Stimulated activated CD4-positive, alpha-beta T cell treated with anti-CD3 and anti-CD28 coated beads, Interleukin-4, amount 100 ng/mL, for 1 hour (primary cell): ENCODE results near the gene RHBDL2.
A peak's percentile ranks its signal among the peaks of the same experiment; 100 is the strongest.
"Not testable (repeated sequence)": the region's sequence is repeated elsewhere in the genome, so short reads cannot be mapped to it uniquely, and the experiment has no call there.

Experiments used
- DNase-seq: peaks from one replicate; pipeline ENCODE4 v3.0.0-alpha.2; 2020

Gene RHBDL2, protein sequence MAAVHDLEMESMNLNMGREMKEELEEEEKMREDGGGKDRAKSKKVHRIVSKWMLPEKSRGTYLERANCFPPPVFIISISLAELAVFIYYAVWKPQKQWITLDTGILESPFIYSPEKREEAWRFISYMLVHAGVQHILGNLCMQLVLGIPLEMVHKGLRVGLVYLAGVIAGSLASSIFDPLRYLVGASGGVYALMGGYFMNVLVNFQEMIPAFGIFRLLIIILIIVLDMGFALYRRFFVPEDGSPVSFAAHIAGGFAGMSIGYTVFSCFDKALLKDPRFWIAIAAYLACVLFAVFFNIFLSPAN

DNA sequence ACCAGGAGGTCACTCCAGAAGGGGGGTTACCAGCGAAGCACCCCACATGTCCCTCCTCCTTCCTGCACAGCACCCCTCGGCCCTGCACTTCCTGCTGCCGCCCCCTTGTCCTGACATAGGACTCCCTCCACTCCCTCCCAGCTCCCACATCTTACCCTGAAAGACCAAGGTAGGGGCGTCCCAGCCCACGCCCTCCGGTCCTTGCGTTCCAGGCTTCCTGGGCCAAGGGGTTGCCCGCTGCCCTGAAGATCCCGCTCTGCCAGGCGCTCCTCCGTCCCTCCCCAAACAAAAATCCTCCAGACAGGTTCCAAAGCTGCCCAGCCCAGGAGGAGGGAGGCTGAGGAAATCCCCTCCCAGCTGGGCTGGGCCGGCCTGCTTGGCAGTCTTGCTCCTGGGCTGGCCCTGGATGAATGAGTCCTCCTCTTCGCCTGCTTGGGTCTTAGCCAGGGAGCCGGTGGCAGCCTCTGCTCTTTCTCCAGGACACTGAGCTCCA, at the start of gene RHBDL2:
Gene RHBDL2 (minus strand): TSS at position 304 of the 493 bp plus-strand sequence. CDS start 22,618 bp downstream, outside the sequence.
- DNase-seq = no peak

DNA sequence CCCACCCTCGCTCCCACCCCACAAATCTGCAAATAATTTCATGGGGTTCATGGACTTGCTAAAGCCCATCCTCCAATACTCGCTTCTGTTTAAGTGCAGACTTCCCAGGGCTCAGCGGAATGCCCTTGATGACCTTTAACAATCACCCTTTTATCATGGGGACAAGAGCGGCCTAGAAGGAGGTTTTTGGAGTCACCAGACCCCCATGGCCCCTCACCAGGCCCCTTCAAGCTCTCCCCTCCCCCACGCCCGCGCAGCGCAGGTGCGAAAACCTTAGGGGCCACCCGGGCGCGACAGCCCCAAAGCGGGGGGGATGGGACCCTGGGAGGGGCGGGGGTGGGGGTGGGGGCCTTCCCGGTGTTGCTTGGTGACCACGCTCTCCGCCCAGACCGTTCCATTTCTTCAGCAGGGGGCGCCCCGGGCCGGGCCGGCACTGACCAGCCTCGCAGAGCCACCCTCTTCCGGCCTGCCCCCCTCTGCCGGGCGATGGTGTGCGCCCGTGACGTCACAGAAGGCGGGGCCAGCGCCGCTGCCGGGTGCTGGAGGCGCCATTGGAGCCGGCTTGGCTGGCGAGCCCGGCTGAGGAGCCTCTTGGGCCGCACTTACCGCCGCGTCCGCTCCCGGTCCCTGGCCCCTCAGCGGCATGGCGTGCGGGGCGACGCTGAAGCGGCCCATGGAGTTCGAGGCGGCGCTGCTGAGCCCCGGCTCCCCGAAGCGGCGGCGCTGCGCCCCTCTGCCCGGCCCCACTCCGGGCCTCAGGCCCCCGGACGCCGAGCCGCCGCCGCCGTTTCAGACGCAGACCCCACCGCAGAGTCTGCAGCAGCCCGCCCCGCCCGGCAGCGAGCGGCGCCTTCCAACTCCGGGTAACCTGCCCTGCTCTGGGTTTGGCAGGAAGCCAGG, 49.4 kb upstream of the RHBDL2 start, which contains the start of gene AKIRIN1:
Gene AKIRIN1 (plus strand): TSS at position 539 of the 900 bp plus-strand sequence. CDS start 105 bp downstream, at position 644.
- peak; percentile 96 for DNase-seq

DNA sequence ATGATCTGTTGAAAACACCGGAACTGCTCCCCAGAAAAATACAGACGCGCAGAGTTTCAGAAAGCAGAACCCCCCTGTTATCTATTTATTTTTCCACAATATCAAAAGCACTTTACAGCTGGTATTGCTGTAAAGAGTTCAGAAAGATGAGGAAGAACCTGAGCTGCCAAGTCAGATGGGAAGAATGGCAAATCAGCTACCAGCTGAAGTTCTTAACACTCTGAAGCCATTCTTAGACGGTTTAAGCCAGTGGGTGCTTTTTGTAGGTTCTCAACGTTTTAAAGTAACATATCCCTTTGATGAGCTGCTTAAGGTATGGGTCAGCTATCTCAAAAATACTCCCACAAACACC, 48.7 kb upstream of the RHBDL2 start:
- DNase-seq = no peak

DNA sequence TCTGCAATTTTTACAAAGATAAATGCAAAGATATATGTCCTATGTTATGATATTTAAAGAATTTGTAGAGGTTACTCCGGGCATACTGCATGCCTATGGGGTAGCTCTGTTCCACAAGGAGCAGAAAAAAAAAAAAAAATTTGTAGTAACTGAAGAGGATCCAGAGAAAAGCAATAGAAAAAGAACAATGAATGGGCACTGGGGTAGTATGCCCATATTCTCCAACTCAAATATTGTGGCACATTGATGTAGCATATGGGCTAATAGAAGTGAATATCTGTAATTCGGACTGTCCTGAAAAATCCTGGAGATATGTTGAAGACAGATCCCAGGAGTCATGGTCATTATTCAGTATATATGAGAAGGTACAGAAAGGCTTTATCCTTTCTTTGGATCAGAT, 48.3 kb upstream of the RHBDL2 start:
- no peak for DNase-seq

DNA sequence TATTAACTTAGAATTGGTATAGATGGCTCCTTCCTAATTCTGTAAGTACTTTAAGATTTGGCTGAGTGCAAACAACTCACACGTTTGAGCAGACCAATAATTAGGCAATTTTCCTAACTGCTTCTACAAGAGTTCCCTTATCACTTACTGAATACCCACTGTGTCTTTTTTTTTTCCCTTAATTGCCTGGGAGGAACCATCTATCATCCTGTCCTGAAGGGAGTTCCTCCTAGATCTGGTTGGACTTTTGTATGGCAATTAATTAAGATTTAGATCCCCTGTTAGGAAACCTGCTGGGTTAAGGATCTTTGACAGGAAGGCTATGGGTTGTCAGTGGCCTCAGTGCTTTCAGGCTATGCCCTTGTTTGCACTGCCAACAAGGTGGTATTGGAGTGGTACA, 37.8 kb upstream of the RHBDL2 start:
- DNase-seq = not testable (repeated sequence)

DNA sequence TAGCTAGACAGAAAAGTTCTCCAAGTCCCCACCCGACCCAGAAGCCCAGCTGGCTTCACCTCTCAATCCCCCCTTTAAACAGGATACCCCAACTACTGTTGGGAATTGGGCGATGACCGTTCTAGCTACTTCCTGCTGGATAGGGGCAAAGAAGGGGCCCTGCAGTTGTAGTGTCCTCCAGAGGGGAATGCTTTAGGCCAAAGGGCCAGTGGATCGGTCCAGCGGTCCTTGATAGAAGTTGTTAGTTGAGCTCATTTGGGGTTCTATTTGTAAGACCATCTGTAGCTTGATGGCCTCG, 36.6 kb upstream of the RHBDL2 start:
- not testable (repeated sequence) for DNase-seq

DNA sequence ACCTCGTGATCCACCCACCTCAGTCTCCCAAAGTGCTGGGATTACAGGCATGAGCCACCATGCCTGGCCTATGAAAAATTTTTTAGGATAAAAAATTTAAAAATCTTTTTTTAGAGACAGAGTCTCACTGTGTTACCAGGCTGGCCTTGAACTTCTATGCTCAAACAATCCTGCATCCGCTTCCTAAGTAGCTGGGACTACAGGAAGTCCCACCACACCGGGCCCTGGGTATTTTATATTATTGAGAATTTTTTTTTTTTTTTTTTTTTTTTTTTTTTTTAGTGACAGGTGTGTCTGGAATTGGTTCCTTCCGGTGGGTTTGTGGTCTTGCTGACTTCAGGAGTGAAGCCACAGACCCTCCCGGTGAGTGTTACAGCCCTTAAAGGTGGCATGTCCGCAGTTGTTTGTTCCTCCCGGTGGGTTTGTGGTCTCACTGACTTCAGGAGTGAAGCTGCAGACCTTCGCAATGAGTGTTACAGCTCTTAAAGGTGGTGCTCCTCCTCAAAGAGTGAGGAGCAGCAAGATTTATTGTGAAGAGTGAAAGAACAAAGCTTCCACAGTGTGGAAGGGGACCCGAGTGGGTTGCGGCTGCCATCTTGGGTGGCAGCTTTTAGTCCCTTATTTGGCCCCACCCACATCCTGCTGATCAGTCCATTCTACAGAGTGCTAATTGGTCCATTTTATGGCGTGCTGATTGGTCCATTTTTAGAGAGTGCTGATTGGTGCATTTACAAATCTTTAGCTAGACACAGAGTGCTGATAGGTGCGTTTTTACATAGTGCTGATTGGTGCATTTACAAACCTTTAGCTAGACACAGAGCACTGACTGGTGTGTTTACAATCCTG, 36.0 kb upstream of the RHBDL2 start:
- peak; percentile 14 for DNase-seq

DNA sequence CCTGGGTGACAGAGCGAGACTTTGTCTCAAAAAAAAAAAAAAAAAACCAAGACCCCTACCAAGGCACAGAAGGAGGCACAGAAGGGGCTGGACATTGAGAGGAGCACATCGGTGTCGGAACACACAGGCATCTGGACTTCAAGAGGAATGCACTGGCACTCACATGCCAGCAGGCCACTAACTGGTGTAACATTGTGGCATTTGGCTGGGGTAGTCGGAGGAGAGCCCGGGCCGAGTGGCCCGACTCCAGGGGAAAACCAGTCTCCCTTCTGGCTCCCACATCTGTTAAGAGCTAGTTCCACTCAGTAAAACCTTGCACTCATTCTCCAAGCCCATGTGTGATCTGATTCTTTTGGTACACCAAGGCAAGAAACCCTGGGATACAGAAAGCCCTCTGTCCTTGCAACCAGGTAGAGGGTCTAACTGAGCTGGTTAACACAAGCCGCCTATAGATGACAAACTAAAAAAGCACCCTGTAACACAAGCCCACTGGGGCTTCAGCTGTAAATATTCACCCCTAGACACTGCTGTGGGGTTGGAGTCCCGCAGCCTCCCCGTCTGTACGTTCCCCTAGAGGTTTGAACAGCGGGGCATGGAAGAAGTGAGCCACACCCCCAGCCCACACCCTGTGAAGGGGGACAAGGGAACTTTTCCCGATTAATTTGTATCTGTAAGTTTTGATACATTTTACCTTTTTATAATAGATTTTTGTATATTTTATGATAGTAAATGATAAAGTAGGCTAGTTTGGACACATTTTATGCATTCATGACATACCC, 32.2 kb upstream of the RHBDL2 start:
- DNase-seq = no peak

DNA sequence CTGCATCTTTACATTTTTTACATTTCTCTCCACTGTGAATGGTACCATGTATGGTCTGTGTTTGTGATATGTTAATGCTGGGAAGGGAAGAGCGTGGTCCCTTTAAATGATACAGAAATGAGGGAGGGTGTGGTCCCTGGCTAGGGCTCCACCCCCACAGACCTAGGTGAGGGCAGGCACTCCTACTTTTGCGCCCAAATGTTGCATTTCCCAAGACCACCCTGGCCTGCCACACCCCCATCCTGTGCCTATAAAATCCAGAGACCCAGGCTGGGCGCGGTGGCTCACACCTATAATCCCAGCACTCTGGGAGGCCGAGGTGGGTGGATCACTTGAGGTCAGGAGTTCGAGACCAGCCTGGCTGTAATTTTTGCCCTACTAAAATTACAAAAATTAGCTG, 31.5 kb upstream of the RHBDL2 start:
- not testable (repeated sequence) for DNase-seq

DNA sequence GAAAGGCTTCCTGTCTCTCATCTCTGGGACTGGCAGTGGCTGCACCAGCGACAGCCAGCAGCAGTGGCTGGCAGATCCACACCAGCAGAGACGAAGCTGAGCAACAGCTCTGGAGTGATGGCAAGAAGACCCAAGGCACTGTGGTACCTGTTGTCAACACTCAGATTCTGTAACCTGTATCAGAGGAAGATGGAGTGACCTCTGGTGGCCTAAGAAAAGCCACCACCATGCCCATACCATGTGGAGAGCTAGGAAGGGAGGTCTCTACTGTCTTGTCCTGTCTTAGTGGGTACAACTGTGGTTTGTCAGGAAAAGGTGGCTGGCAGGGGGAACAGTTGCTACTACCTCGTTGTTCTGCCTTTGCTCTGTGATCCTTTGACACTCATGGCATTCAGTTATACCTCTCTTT, 22.5 kb upstream of the RHBDL2 start:
- DNase-seq = no peak

DNA sequence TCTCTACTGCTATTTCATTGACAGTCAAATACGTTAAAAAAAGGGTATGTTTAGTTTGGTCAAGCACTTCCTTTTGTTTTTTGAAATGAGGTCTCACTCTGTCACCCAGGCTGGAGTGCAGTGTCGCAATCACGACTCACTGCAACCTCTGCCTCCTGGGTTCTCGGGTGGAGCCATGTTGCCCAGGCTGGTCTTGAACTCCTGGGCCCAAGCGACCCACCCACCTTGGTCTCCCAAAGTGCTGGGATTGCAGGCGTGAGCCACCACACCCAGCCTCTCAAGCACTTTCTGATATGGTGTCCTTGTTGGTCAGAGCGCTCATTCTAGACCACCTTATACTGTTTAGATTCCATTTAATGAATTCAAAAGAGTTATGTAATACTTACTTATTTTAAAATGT, 20.9 kb upstream of the RHBDL2 start:
- no peak for DNase-seq

DNA sequence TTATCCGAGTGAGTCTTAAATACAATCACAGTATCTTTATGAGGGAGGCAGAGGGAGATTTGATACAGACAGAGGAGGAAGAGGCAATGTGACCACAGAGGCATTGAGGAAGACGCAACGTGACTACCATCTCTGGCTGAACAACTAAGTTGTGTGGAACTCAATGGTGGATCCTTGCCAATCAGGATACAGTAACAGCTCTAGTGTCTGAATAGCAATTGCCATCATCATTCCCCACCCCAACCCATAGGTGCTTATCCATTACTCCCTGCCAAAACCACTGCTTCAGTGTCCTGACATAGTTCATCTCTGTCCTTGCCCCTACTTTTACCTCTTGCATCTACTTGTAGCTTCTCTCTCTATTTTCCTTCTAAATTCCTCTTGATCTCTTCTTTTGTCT, 20.5 kb upstream of the RHBDL2 start:
- no peak for DNase-seq

DNA sequence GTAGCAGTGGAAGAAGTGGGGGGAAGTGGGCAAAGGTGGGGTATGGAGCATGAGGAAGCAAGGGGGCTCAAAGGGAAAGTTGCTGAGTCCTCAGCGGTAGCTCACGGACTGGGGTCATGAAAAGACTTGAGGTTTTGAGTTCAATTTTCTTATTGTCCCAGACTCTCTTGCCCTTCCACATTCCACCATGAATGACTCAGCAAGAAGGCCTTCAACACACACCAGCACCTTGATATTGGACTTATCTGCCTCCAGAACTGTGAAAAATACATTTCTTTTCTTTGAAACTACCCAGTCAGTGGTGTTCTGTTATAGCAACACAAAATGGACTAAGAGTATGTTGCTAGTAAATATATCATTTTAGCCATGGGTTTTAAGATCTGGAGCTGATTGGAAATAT, 17.3 kb upstream of the RHBDL2 start:
- no peak for DNase-seq

DNA sequence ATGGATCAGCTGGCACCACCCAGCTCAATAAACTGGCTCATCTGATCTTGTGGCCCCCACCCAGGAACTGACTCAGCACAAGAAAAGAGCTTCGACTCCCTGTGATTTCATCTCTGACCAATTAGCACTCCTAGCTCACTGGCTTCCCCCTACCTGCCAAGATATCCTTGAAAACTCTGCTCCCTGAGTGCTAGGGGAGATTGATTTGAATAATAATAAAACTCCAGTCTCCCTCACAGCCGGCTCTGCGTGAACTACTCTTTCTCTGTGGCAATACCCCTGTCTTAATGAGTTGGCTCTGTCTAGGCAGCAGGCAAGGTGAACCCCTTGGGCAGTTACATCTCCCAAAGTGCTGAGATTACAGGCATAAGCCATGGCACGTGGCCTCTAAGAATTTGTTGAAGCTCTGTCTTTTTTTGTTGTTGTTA, 11.8 kb upstream of the RHBDL2 start:
- DNase-seq = no peak

DNA sequence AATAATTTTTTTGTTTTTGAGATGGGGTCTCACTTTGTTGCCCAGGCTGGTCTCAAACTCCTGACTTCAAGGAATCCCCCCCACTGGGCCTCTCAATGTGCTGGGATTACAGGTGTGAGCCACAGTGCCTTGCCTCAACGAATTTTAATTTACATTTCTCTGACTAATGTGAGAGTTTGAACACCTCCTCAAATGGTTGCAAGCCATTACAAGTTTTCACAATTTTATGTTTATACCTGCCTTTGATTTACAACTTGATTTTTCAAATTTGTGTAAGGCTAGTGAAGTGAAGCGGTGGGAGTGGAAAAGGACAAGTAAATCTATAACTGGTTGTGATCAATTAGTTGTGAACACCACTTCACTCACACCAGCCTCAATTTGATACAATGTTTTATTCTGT, 8.9 kb upstream of the RHBDL2 start:
- DNase-seq = no peak

DNA sequence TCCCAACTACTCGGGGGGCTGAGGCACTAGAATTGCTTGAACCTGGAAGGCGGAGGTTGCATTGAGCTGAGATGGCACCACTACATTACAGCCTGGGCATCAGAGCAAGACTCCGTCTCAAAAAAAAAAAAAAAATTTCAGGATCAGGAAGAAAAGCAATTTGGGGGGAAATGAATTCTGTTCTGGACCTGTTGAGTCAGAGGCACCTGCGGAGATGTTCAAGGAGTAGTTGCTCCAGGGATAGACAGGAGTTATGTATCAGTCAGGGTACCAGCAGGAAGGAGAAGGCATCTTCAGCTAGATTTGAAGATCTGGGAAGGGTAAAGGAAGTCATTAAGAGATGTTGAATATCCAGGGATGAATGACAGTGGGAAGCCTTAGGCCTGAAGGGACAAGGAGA, 2.9 kb upstream of the RHBDL2 start:
- no peak for DNase-seq

DNA sequence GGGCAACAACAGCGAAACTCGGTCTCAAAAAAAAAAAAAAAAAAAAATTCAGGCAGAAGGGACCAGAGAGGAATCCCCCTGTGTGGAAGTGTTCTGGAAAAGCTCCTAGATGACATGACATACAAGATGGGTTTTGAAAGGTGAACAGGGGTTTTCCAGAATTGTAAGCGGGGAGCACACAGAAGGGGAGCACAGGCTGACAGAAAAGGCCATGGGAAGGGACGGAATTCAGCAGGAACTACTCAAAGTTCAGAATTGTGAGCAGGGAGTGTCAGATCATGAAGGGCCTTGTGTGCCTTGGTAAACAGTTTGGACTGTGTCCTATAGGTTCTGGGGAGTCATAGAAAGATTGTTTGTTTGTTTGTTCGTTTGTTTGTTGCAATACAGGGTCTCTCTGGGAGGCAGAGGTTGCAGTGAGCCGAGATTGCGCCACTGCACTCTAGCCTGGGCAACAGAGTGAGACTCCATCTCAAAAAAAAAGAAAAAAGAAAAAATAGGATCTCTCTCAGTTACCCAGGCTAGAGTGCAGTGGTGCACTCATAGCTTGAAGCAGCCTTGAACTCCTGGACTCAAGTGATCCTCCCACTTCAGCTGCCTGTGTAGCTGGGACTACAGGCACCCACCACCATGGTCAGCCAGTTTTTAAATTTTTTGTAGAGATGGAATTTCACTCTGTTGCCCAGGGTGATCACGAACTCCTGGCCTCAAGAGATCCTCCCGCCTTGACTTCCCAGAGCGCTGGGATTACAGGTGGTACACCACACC, 1.2 kb upstream of the RHBDL2 start:
- DNase-seq = no peak

DNA sequence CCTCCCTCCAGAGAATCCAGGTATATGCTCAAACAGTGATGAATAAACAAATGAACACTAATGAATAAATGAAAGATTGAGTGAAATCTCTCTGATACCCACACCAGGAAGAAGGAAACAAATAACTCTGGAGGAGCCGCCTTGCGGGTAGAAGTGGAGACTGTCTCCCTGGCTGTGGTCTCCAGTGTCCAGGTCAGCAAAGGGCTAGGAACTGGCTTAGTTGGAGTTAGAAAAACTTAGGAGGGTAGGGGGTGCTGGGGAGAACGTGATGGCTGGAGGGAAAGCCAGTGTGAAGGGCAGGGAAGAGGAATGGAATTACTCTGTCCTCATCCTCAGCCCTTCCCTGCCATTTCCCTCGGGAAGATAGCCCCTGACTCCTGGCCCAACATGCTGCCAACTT, 537 bp downstream of the RHBDL2 start:
- DNase-seq = no peak

DNA sequence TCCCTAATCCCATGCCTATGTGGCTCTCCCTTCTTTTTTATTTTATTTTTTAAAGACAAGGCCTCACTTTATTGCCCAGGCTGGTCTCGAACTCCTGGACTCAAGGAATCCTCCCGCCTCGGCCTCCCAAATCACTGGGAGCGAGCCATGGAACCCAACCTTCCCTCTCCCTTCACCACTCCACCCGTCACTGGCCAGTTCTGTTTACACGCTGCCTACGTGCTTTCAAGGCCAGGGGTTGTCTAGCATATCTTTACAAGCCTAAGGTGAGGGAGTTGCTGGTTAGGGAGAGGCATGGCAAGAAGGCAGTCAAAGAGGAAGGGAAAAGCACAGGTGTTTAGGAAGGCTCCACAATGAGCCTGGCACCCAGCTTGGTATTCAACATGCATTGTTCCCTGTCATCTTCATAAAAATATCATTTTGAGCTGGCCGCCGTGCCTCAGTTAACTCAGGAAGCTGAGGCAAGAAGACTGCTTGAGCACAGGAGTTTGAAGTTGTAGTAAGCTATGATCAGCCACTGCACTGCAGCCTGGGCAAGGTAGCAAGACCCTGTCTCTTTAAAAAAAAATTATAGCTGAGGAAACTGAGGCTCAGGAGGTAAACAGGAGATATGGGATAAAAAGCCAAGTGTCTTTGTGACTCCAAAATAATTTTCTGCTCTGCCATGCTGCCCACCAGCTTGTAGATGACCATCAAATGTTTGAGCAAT, 1.1 kb downstream of the RHBDL2 start:
- no peak for DNase-seq

DNA sequence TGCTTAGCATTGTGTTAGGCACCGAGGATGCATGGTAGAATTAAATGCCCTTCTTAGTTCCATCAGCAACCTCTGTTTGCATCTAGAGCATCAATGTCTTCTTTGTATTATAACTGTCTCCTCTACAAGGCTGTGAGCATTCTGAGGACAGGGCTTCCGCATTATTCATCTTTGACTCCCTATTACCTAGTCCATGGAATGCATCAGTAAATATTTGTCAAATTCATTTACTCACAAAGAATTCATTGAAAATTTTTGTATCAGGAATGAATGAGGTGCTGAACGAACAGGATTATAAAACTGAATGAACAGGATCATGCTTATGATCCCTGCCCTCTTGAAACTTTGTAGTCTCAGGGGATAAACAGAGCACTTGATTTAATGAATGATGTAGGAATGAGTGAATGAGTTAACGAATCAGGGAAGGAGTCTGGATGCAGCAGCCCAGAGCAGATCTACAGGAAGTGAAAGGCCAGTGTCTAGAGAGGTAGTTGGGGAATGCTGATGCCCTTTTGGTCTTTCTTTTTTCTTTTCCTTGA, 2.8 kb downstream of the RHBDL2 start:
- DNase-seq = no peak

DNA sequence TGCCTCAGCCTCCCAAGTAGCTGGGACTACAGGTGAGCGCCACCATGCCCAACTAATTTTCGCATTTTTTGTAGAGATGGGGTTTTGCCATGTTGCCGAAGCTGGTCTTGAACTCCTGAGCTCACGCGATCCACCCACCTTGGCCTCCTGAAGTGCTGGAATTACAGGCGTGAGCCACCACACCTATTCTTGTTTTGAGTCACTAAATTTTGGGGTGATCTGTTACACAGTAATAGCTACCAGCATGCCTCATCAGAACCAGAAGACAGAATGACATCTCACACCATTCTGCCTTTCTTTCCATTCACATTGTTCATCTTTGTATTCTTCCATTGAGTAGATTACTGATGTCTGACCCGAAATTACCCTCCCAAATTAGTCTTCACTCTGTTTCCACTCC, 9.1 kb downstream of the RHBDL2 start:
- no peak for DNase-seq
